ENCODE results near the gene IGFBP3.

The IGFBP3 gene

GRCh38 chr7:45891462-45892402 is 29.3 kb downstream of the IGFBP3 start:
- ChIA-PET CTCF (interaction anchor here (0.5 to 2.7 kb wide), 13 partner anchors 10 to 1290 kb away, joined by 3 to 15 read pairs (median 5); partner anchors contain the start of gene IGFBP3), POLR2A (no interaction called here)
- Histone ChIP-seq H3K4me3 (ENCODE audit: low read depth, low read length) (no peak overlapping the region), H3K4me1 (ENCODE audit: control insufficient read depth, insufficient read depth, low read length) (no peaks in the 10 kb centered on the region), H3K36me3 (ENCODE audit: control insufficient read depth in 2 of 2, insufficient read depth in 1 of 2, low read length in 2 of 2) (no peaks in the 10 kb centered on the region), H3K9me3 (ENCODE audit: control insufficient read depth, insufficient read depth, low read depth, low read length) (no peaks in the 10 kb centered on the region), H3K27ac (ENCODE audit: extremely low read depth, low read depth, low read length) (no peak overlapping the region)
- TF ChIP-seq ZNF146 (tag by site-specific recombination; IDR thresholded peaks at IDR 0.05) = no peak
- no peak for TF ChIP-seq ZNF785 (tag by site-specific recombination; IDR thresholded peaks at IDR 0.05)
- no peak for TF ChIP-seq ZNF530 (tag by site-specific recombination; IDR thresholded peaks at IDR 0.05; ENCODE audit: low read depth)
- TF ChIP-seq KLF8 (tag by site-specific recombination; IDR thresholded peaks at IDR 0.05) = no peak
- no peak for TF ChIP-seq ZNF626 (tag by site-specific recombination; IDR thresholded peaks at IDR 0.05)
- no peak for TF ChIP-seq SALL2 (tag by site-specific recombination; IDR thresholded peaks at IDR 0.05; ENCODE audit: borderline replicate concordance)
- no peak for TF ChIP-seq OVOL3 (tag by site-specific recombination; IDR thresholded peaks at IDR 0.05)
- TF ChIP-seq ZNF843 (tag by site-specific recombination; IDR thresholded peaks at IDR 0.05) = no peak
- TF ChIP-seq ZNF670 (tag by site-specific recombination; IDR thresholded peaks at IDR 0.05; ENCODE audit: low read depth) = no peak
- no peak for TF ChIP-seq ZNF473 (tag by site-specific recombination; IDR thresholded peaks at IDR 0.05)
- TF ChIP-seq ZNF488 (tag by site-specific recombination; IDR thresholded peaks at IDR 0.05) = no peak
- TF ChIP-seq ZNF174 (tag by site-specific recombination; IDR thresholded peaks at IDR 0.05) = no peak
- no peak for TF ChIP-seq ZNF324 (tag by site-specific recombination; IDR thresholded peaks at IDR 0.05)
- no peak for TF ChIP-seq ZXDB (tag by site-specific recombination; IDR thresholded peaks at IDR 0.05)
- TF ChIP-seq ZNF747 (tag by site-specific recombination; IDR thresholded peaks at IDR 0.05) = no peak

GRCh38 chr7:45890902-45891461 is 30.1 kb downstream of the IGFBP3 start:
- H3K36me3 ChIP-seq (ENCODE audit: control insufficient read depth in 2 of 2, insufficient read depth in 1 of 2, low read length in 2 of 2) = no peaks in the 10 kb centered on the region
- CTCF ChIA-PET = interaction anchor here (0.5 to 1.9 kb wide), 16 partner anchors 9 to 1773 kb away, joined by 3 to 15 read pairs (median 4); partner anchors contain the start of gene IGFBP3
- POLR2A ChIA-PET = no interaction called here

More at GRCh38 chr7:45890902-45891461, 30.1 kb downstream of the IGFBP3 start:
- H3K4me1 ChIP-seq (ENCODE audit: control insufficient read depth, insufficient read depth, low read length) = no peaks in the 10 kb centered on the region
- no peaks in the 10 kb centered on the region for H3K9me3 ChIP-seq (ENCODE audit: control insufficient read depth, insufficient read depth, low read depth, low read length)
- no peak overlapping the region for H3K27ac ChIP-seq (ENCODE audit: extremely low read depth, low read depth, low read length)
- TF ChIP-seq ZNF654 (tag by site-specific recombination; IDR thresholded peaks at IDR 0.05; ENCODE audit: low read depth) (peak; percentile 62), PRDM4 (tag by site-specific recombination; IDR thresholded peaks at IDR 0.05) (no peak)
- no peak overlapping the region for H3K4me3 ChIP-seq (ENCODE audit: low read depth, low read length)
